Karpas-422 (cell line): ENCODE data around the gene HAUS8. TPM values are rescaled to one million over a fixed set of nuclear protein-coding genes. Genes with fewer than 3 reads are reported as not detected.

Source experiments
- DNase-seq: peaks from one replicate; pipeline ENCODE4 v3.0.0-alpha.2; 2015
- H2AFZ ChIP-seq: fragments of 200-600 bp; sonication (generic); 2 replicates; pipeline ENCODE4 v1.6.1; 2014; ENCODE audit warnings: antibody characterized with exemption, low read length, mixed read lengths
- H3K27ac ChIP-seq: fragments of 200-600 bp; sonication (generic); 2 replicates; pipeline ENCODE4 v1.5.1; 2014; ENCODE audit warnings: mild to moderate bottlenecking, low read length, moderate library complexity
- H3K27me3 ChIP-seq: fragments of 200-600 bp; sonication (generic); 2 replicates; pipeline ENCODE4 v1.6.1; 2014; ENCODE audit warnings: low read length, mixed read lengths
- H3K36me3 ChIP-seq: fragments of 200-600 bp; sonication (generic); 2 replicates; pipeline ENCODE4 v1.6.1; 2014; ENCODE audit warnings: low read length, mixed read lengths; ENCODE audit not compliant: insufficient read depth
- H3K4me1 ChIP-seq: fragments of 200-600 bp; sonication (generic); 2 replicates; pipeline ENCODE4 v1.6.1; 2014; ENCODE audit warnings: mild to moderate bottlenecking, low read length, mixed read lengths
- H3K4me2 ChIP-seq: fragments of 200-600 bp; sonication (generic); 2 replicates; pipeline ENCODE4 v1.6.1; 2014; ENCODE audit warnings: low read length, low read depth, mild to moderate bottlenecking; ENCODE audit not compliant: poor library complexity, severe bottlenecking
- H3K4me3 ChIP-seq: fragments of 200-600 bp; sonication (generic); 2 replicates; pipeline ENCODE4 v1.5.1; 2014; ENCODE audit warnings: mild to moderate bottlenecking, antibody characterized with exemption, low read length, mixed read lengths
- H3K79me2 ChIP-seq: fragments of 200-600 bp; sonication (generic); 2 replicates; pipeline ENCODE4 v1.6.1; 2014; ENCODE audit warnings: mild to moderate bottlenecking, low read length, mixed read lengths
- H3K9ac ChIP-seq: fragments of 200-600 bp; sonication (generic); 2 replicates; pipeline ENCODE4 v1.6.0; 2014; ENCODE audit warnings: low read length
- H3K9me2 ChIP-seq: fragments of 200-600 bp; sonication (generic), shearing (Covaris generic); replicated peaks from 2 replicates; pipeline ENCODE4 v1.6.0; 2014; ENCODE audit warnings: mild to moderate bottlenecking, low read length, moderate library complexity; ENCODE audit not compliant: insufficient read depth
- H3K9me3 ChIP-seq: fragments of 300-700, 200-600 bp; sonication (generic); 2 replicates; pipeline ENCODE4 v1.6.1; 2014; ENCODE audit warnings: low read length, mixed read lengths
- H4K20me1 ChIP-seq: fragments of 200-600 bp; sonication (generic); 2 replicates; pipeline ENCODE4 v1.6.1; 2014; ENCODE audit warnings: mild to moderate bottlenecking, antibody characterized with exemption, low read length, low read depth; ENCODE audit not compliant: insufficient read depth
- total RNA-seq: library from RNA; depleted of rRNA; stranded (reverse); fragments of >200 nt; shearing (Covaris generic); gene quantifications from 2 replicates; pipeline ENCODE4 v1.2.3, GENCODE V29; 2014; ENCODE audit warnings: low replicate concordance

HAUS8 gene
- total RNA-seq, 1 experiment from 2014 or later: 17.6 TPM

GRCh38 chr19:17086120-17086519, 10.9 kb upstream of the HAUS8 start:
- H3K36me3 ChIP-seq: no peaks in the 10 kb centered on the region
- no peak for DNase-seq
- no peak overlapping the region for H3K4me2 ChIP-seq
- H2AFZ ChIP-seq: no peak overlapping the region
- no peaks in the 10 kb centered on the region for H3K9me2 ChIP-seq
- no peak overlapping the region for H3K27ac ChIP-seq
- H3K9ac ChIP-seq: no peak overlapping the region
- H3K27me3 ChIP-seq: no peaks in the 10 kb centered on the region
- peaks cover 44% of the 10 kb centered on the region for H4K20me1 ChIP-seq
- peaks cover 36% of the 10 kb centered on the region for H3K4me1 ChIP-seq
- H3K4me3 ChIP-seq: no peak overlapping the region
- H3K9me3 ChIP-seq: no peaks in the 10 kb centered on the region
- peaks cover 98% of the 10 kb centered on the region for H3K79me2 ChIP-seq

GRCh38 chr19:17081672-17082630, 6.7 kb upstream of the HAUS8 start:
- H3K4me1 ChIP-seq: peaks cover 51% of the 10 kb centered on the region
- no peaks in the 10 kb centered on the region for H3K27me3 ChIP-seq
- H3K9ac ChIP-seq: peak overlapping the region; percentile 54
- H3K4me3 ChIP-seq: peak overlapping the region; percentile 12; the same call in 1 of the 2 replicates
- DNase-seq: peak; percentile 73
- H3K4me2 ChIP-seq: peak overlapping the region; percentile 60
- peak overlapping the region; percentile 71 for H3K27ac ChIP-seq
- peaks cover 9% of the 10 kb centered on the region for H3K36me3 ChIP-seq
- H3K9me3 ChIP-seq: no peaks in the 10 kb centered on the region
- no peak overlapping the region for H2AFZ ChIP-seq
- H4K20me1 ChIP-seq: peaks cover 64% of the 10 kb centered on the region
- peaks cover 100% of the 10 kb centered on the region for H3K79me2 ChIP-seq
- H3K9me2 ChIP-seq: no peaks in the 10 kb centered on the region

GRCh38 chr19:17080440-17080801, 5.2 kb upstream of the HAUS8 start:
- Histone ChIP-seq H3K4me3 (no peak overlapping the region), H2AFZ (no peak overlapping the region), H3K9me3 (no peaks in the 10 kb centered on the region), H3K27ac (no peak overlapping the region), H3K4me1 (peaks cover 56% of the 10 kb centered on the region), H3K27me3 (no peaks in the 10 kb centered on the region), H3K9me2 (no peaks in the 10 kb centered on the region), H3K79me2 (peaks cover 98% of the 10 kb centered on the region), H3K36me3 (peaks cover 9% of the 10 kb centered on the region), H3K9ac (no peak overlapping the region), H3K4me2 (no peak overlapping the region), H4K20me1 (peaks cover 66% of the 10 kb centered on the region)
- no peak for DNase-seq

GRCh38 chr19:17079710-17080439, 4.6 kb upstream of the HAUS8 start:
- H3K4me2 ChIP-seq: peak overlapping the region; percentile 81
- H3K27ac ChIP-seq: peak overlapping the region; percentile 55
- peaks cover 56% of the 10 kb centered on the region for H3K4me1 ChIP-seq
- H3K27me3 ChIP-seq: no peaks in the 10 kb centered on the region
- peaks cover 62% of the 10 kb centered on the region for H4K20me1 ChIP-seq
- peak overlapping the region; percentile 56 for H3K9ac ChIP-seq
- H3K9me2 ChIP-seq: no peaks in the 10 kb centered on the region
- peak; percentile 46 for DNase-seq
- H2AFZ ChIP-seq: no peak overlapping the region
- no peaks in the 10 kb centered on the region for H3K9me3 ChIP-seq
- peaks cover 95% of the 10 kb centered on the region for H3K79me2 ChIP-seq
- H3K36me3 ChIP-seq: peaks cover 9% of the 10 kb centered on the region
- H3K4me3 ChIP-seq: peak overlapping the region; percentile 59

- DNase-seq: peak; percentile 55
- Histone ChIP-seq H3K4me2 (peak overlapping the region; percentile 81), H2AFZ (no peak overlapping the region), H3K27ac (peak overlapping the region; percentile 55), H4K20me1 (peaks cover 68% of the 10 kb centered on the region), H3K9ac (peak overlapping the region; percentile 56), H3K4me3 (peak overlapping the region; percentile 59), H3K27me3 (no peaks in the 10 kb centered on the region), H3K4me1 (peaks cover 60% of the 10 kb centered on the region), H3K79me2 (peaks cover 95% of the 10 kb centered on the region), H3K36me3 (peaks cover 9% of the 10 kb centered on the region), H3K9me3 (no peaks in the 10 kb centered on the region), H3K9me2 (no peaks in the 10 kb centered on the region)
These were observed 3.9 kb upstream of the HAUS8 start for GRCh38 chr19:17078920-17079709.

GRCh38 chr19:17078036-17078919, 3.0 kb upstream of the HAUS8 start:
- Histone ChIP-seq H3K27me3 (no peaks in the 10 kb centered on the region), H3K27ac (peak overlapping the region; percentile 55), H3K4me3 (peak overlapping the region; percentile 59; the same call in 1 of the 2 replicates), H3K36me3 (peaks cover 12% of the 10 kb centered on the region), H3K4me2 (peak overlapping the region; percentile 81), H3K9me3 (no peaks in the 10 kb centered on the region), H3K79me2 (peaks cover 95% of the 10 kb centered on the region), H4K20me1 (peaks cover 73% of the 10 kb centered on the region), H3K9ac (peak overlapping the region; percentile 56), H3K4me1 (peaks cover 69% of the 10 kb centered on the region), H3K9me2 (no peaks in the 10 kb centered on the region), H2AFZ (no peak overlapping the region)
- DNase-seq: no peak

- Histone ChIP-seq H3K36me3 (peaks cover 18% of the 10 kb centered on the region), H3K9ac (peak overlapping the region; percentile 99), H4K20me1 (peaks cover 70% of the 10 kb centered on the region), H2AFZ (no peak overlapping the region), H3K27me3 (no peaks in the 10 kb centered on the region), H3K9me2 (no peaks in the 10 kb centered on the region), H3K9me3 (no peaks in the 10 kb centered on the region), H3K27ac (peak overlapping the region; percentile 77; the same call in 1 of the 2 replicates), H3K4me3 (peak overlapping the region; percentile 93), H3K4me1 (peaks cover 67% of the 10 kb centered on the region), H3K4me2 (peak overlapping the region; percentile 81), H3K79me2 (peaks cover 95% of the 10 kb centered on the region)
- no peak for DNase-seq
These were observed 2.3 kb upstream of the HAUS8 start for GRCh38 chr19:17077447-17078028.
